ENCODE results near the gene AGO1.

DNA sequence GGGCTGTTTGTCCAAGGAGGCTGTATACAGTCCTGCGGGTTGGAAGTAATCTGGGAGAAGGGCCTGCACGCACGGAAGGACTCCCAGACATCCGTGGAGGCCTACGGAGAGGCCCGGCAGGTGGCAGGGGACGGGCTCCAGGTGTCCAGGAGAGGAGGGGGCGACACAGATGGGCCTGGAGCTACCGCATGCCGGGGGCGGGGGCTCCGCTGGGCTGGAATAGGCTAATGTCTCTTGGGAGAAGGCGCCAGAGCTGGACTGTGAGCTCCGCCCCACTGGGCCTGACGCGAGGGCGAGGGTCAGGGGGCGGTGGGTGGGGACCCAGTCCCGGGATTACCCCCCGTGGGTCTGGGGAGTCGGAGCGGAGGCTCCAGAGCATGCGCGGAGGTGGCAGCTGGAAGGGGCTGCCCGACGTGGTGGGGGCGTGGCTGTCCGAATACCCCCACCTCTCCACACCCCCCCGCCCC is 659 bp downstream of the AGO1 start:
- TF ChIP-seq, protein P1, sequence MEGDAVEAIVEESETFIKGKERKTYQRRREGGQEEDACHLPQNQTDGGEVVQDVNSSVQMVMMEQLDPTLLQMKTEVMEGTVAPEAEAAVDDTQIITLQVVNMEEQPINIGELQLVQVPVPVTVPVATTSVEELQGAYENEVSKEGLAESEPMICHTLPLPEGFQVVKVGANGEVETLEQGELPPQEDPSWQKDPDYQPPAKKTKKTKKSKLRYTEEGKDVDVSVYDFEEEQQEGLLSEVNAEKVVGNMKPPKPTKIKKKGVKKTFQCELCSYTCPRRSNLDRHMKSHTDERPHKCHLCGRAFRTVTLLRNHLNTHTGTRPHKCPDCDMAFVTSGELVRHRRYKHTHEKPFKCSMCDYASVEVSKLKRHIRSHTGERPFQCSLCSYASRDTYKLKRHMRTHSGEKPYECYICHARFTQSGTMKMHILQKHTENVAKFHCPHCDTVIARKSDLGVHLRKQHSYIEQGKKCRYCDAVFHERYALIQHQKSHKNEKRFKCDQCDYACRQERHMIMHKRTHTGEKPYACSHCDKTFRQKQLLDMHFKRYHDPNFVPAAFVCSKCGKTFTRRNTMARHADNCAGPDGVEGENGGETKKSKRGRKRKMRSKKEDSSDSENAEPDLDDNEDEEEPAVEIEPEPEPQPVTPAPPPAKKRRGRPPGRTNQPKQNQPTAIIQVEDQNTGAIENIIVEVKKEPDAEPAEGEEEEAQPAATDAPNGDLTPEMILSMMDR (IDR thresholded peaks at IDR 0.05): no peak
- no peak for TF ChIP-seq POLR2A (IDR thresholded peaks at IDR 0.05)

All from heart left ventricle (tissue), 13 donors.